H1 (cell line): ENCODE measurements around the gene MRPS25. TPM values are rescaled to one million over a fixed set of nuclear protein-coding genes. Genes with fewer than 3 reads are reported as not detected.

Experiments
- CHD7 ChIP-seq: fragments of 300-600 bp; sonication (generic); IDR thresholded peaks from 2 replicates; pipeline ENCODE4 v1.7.1; 2012; ENCODE audit warnings: low read length, moderate library complexity, mild to moderate bottlenecking, inconsistent platforms; ENCODE audit not compliant: insufficient replicate concordance
- CREB1 ChIP-seq: IDR thresholded peaks from 2 replicates; pipeline ENCODE4 v1.6.1; 2012; ENCODE audit warnings: inconsistent platforms
- HDAC6 ChIP-seq: IDR thresholded peaks from one replicate; pipeline ENCODE4 v1.7.1; 2012; ENCODE audit warnings: low read depth, mild to moderate bottlenecking, inconsistent platforms, low read length, moderate library complexity
- KDM1A ChIP-seq: fragments of 200-600, 300-600 bp; sonication (generic); IDR thresholded peaks from 2 replicates; pipeline ENCODE4 v1.7.1; 2016; ENCODE audit warnings: mild to moderate bottlenecking, low read length, borderline replicate concordance
- POLR2A ChIP-seq, 2 experiments: IDR thresholded peaks; 1 replicate in 1 of 2; 2 replicates in 1 of 2; pipeline ENCODE4 v1.6.1; 2011; ENCODE audit warnings: low read depth in 2 of 2, low read length in 2 of 2, mild to moderate bottlenecking in 2 of 2; ENCODE audit errors: control extremely low read depth in 1 of 2
- RFX5 ChIP-seq: IDR thresholded peaks from 2 replicates; pipeline ENCODE4 v1.6.1; 2011; ENCODE audit warnings: low read depth, low read length, improper control_type of control experiment, borderline replicate concordance
- polyA plus RNA-seq, 7 experiments: library from polyadenylated mRNA; depleted of rRNA in 3 of 7; stranded (reverse) in 5 of 7; unstranded in 2 of 7; fragments of >200 nt in 5 of 7; fragments of 200-250 nt in 2 of 7; gene quantifications; 1 replicate in 5 of 7; 2 replicates in 1 of 7; 4 replicates in 1 of 7; pipeline versions ENCODE4 v1.2.1 to v1.2.3, GENCODE V29; 2011 to 2013; ENCODE audit warnings: missing spikeins in 2 of 7, mixed read lengths in 2 of 7
- total RNA-seq: library from RNA; stranded (reverse); fragmentation: NEBNext Ultra II Directional; extraction: Animal tissue kit (Norgen Biotek cat#: 25700); gene quantifications from 2 replicates; pipeline ENCODE4 v1.2.1, GENCODE V29; 2021
- TF ChIP-seq, protein P1 (sequence below): IDR thresholded peaks from 2 replicates; pipeline ENCODE4 v1.6.1; 2011; ENCODE audit warnings: low read length, improper control_type of control experiment

The MRPS25 gene
- total and polyA plus RNA-seq, 2 of the 8 experiments (the other 6 are each of a cell fraction or from before 2014, with no cell fraction given), result 23.0 to 56.5 TPM

- TF ChIP-seq CHD7 (no peak), RFX5 (no peak), POLR2A (IDR thresholded peaks at IDR 0.05; ENCODE audit: control extremely low read depth in 1 of 2, low read depth in 2 of 2, low read length in 2 of 2) (no peak), KDM1A (no peak), CREB1 (no peak), HDAC6 (no peak)
- TF ChIP-seq, protein P1, sequence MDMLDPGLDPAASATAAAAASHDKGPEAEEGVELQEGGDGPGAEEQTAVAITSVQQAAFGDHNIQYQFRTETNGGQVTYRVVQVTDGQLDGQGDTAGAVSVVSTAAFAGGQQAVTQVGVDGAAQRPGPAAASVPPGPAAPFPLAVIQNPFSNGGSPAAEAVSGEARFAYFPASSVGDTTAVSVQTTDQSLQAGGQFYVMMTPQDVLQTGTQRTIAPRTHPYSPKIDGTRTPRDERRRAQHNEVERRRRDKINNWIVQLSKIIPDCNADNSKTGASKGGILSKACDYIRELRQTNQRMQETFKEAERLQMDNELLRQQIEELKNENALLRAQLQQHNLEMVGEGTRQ, result no peak
Measured at GRCh38 chr3:15092686-15093085, 27.6 kb upstream of the MRPS25 start (continued).
